Endothelial cell of umbilical vein (primary cell): ENCODE data around the gene HTR2B.

ENCODE experiments used
- MYC ChIP-seq: IDR thresholded peaks from one replicate; pipeline ENCODE4 v1.6.1; 2011; ENCODE audit warnings: mild to moderate bottlenecking, low read depth, low read length
- POLR2A ChIP-seq: IDR thresholded peaks from 2 replicates; pipeline ENCODE4 v1.6.1; 2012; ENCODE audit warnings: low read depth, mild to moderate bottlenecking, control low read depth, low read length
- POLR2AphosphoS5 ChIP-seq: IDR thresholded peaks from 2 replicates; pipeline ENCODE4 v1.6.1; 2012; ENCODE audit warnings: low read depth, mild to moderate bottlenecking, control low read depth, low read length, moderate library complexity; ENCODE audit not compliant: insufficient read depth
- TF ChIP-seq, protein P1 (sequence below), 2 donors: IDR thresholded peaks; 1 replicate in 1 of 2; 2 replicates in 1 of 2; pipeline ENCODE4 v1.5.1; 2011; ENCODE audit warnings: low read length in 2 of 2, mild to moderate bottlenecking in 2 of 2, moderate library complexity in 2 of 2, control low read depth in 1 of 2, inconsistent platforms in 1 of 2, low read depth in 1 of 2; ENCODE audit not compliant: insufficient read depth in 1 of 2; ENCODE audit errors: extremely low read depth in 1 of 2

DNA sequence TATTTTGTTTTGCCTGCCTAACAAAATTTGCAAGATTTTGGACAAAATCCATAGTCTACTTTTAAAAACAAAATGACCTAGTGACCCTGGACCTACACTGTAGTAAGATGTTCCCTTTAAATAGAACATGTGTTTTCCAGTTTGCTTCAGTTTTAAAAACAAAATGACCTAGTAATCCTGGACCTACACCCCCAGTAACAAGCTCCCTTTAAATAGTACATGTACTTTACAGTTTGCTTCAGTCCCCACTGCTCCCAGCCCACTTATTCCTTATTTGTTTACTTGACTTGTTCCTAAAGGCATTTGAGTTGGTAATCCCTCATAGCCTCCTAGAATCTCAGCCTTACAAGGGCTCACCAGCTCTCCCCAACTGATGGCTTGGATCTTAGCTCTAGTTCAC is 34.5 kb upstream of the HTR2B start:
- TF ChIP-seq, protein P1, sequence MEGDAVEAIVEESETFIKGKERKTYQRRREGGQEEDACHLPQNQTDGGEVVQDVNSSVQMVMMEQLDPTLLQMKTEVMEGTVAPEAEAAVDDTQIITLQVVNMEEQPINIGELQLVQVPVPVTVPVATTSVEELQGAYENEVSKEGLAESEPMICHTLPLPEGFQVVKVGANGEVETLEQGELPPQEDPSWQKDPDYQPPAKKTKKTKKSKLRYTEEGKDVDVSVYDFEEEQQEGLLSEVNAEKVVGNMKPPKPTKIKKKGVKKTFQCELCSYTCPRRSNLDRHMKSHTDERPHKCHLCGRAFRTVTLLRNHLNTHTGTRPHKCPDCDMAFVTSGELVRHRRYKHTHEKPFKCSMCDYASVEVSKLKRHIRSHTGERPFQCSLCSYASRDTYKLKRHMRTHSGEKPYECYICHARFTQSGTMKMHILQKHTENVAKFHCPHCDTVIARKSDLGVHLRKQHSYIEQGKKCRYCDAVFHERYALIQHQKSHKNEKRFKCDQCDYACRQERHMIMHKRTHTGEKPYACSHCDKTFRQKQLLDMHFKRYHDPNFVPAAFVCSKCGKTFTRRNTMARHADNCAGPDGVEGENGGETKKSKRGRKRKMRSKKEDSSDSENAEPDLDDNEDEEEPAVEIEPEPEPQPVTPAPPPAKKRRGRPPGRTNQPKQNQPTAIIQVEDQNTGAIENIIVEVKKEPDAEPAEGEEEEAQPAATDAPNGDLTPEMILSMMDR (IDR thresholded peaks at IDR 0.05; ENCODE audit: extremely low read depth in 1 of 2, insufficient read depth in 1 of 2, low read depth in 1 of 2, low read length in 2 of 2): no peak
- TF ChIP-seq MYC (no peak), POLR2AphosphoS5 (no peak), POLR2A (no peak)
